OCI-LY7 (cell line): ENCODE measurements around the gene SYNGR2.

Experiments used
- CTCF ChIP-seq: fragments of 200-600 bp; sonication (generic); conservative IDR thresholded peaks from 2 replicates; pipeline ENCODE4 v1.5.1; 2014; ENCODE audit warnings: mild to moderate bottlenecking, antibody characterized with exemption, low read length, moderate library complexity, mixed read lengths
- EZH2phosphoT487 ChIP-seq: fragments of 200-600 bp; sonication (generic); IDR thresholded peaks from 2 replicates; pipeline ENCODE4 v1.6.1; 2018; ENCODE audit warnings: low read depth, borderline replicate concordance, mild to moderate bottlenecking, mixed run types, antibody characterized with exemption, low read length, moderate library complexity, mixed read lengths

- TF ChIP-seq CTCF, result no peak
- no peak for TF ChIP-seq EZH2phosphoT487
These were observed 28.3 kb downstream of the SYNGR2 start for GRCh38 chr17:78196716-78197115.
